GM15510 (cell line): ENCODE results near the gene GPN2.

Experiments used
- POLR2A ChIP-seq: IDR thresholded peaks from 3 replicates; pipeline ENCODE4 v1.6.1; 2011; ENCODE audit warnings: borderline replicate concordance; ENCODE audit not compliant: insufficient read length; ENCODE audit errors: extremely low read depth

The GPN2 gene

GRCh38 chr1:26889551-26890466 lies at the start of gene GPN2:
Gene GPN2, minus strand, starts transcription at chr1:26890283. Its CDS starts 187 bp downstream, at chr1:26890096.
- peak; percentile 75 for TF ChIP-seq POLR2A

GRCh38 chr1:26938659-26939025 lies 48.6 kb upstream of the GPN2 start:
- TF ChIP-seq POLR2A, result no peak

GRCh38 chr1:26938004-26938658 lies 48.0 kb upstream of the GPN2 start:
- TF ChIP-seq POLR2A, result no peak

GRCh38 chr1:26936823-26937222 lies 46.7 kb upstream of the GPN2 start:
- no peak for TF ChIP-seq POLR2A

- TF ChIP-seq POLR2A, result no peak
Observed at GRCh38 chr1:26932531-26932930, 42.4 kb upstream of the GPN2 start.

GRCh38 chr1:26923711-26924110 lies 33.6 kb upstream of the GPN2 start:
- no peak for TF ChIP-seq POLR2A

- no peak for TF ChIP-seq POLR2A
Observed at GRCh38 chr1:26922901-26923300, 32.8 kb upstream of the GPN2 start.

GRCh38 chr1:26922431-26922729 lies 32.3 kb upstream of the GPN2 start:
- no peak for TF ChIP-seq POLR2A

- TF ChIP-seq POLR2A, result peak; percentile 90
Observed at GRCh38 chr1:26921540-26922430, 31.7 kb upstream of the GPN2 start, which contains the start of gene NUDC. Gene NUDC, plus strand, starts transcription at chr1:26921743. Its CDS starts 106 bp downstream, at chr1:26921849.

GRCh38 chr1:26921126-26921539 lies 31.1 kb upstream of the GPN2 start:
- TF ChIP-seq POLR2A, result no peak

GRCh38 chr1:26915204-26915842 lies 25.2 kb upstream of the GPN2 start:
- no peak for TF ChIP-seq POLR2A

- no peak for TF ChIP-seq POLR2A
Observed at GRCh38 chr1:26913754-26914619, 23.9 kb upstream of the GPN2 start, which contains the start of gene NR0B2. Gene NR0B2, minus strand, starts transcription at chr1:26913975. Its CDS starts 35 bp downstream, at chr1:26913940.

GRCh38 chr1:26913389-26913753 lies 23.3 kb upstream of the GPN2 start:
- TF ChIP-seq POLR2A, result no peak

GRCh38 chr1:26912147-26912490 lies 22.0 kb upstream of the GPN2 start:
- TF ChIP-seq POLR2A, result no peak
